Measurements from ENCODE around the gene EML2.

DNA sequence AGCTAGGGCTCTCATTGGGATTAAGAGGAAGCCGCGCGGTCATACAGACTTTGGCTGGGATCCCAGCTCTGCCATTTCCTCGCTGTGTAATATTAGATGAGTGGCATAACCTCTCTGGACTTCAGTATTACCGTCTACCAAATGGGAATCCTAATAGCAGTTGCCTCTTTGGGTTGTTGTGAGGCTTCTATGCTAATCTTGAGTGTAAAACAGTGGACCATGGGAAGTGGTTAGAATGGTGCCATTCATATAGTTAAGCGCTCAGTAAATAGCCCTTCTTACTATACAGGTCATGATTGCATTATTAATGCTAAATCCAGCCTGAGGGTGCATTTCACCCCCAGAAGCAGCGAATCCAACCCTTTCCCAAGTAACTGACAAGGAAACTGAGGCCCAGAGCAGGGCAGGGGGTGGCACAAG, 54.0 kb downstream of the EML2 start:
- TF ChIP-seq, protein P1, sequence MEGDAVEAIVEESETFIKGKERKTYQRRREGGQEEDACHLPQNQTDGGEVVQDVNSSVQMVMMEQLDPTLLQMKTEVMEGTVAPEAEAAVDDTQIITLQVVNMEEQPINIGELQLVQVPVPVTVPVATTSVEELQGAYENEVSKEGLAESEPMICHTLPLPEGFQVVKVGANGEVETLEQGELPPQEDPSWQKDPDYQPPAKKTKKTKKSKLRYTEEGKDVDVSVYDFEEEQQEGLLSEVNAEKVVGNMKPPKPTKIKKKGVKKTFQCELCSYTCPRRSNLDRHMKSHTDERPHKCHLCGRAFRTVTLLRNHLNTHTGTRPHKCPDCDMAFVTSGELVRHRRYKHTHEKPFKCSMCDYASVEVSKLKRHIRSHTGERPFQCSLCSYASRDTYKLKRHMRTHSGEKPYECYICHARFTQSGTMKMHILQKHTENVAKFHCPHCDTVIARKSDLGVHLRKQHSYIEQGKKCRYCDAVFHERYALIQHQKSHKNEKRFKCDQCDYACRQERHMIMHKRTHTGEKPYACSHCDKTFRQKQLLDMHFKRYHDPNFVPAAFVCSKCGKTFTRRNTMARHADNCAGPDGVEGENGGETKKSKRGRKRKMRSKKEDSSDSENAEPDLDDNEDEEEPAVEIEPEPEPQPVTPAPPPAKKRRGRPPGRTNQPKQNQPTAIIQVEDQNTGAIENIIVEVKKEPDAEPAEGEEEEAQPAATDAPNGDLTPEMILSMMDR (IDR thresholded peaks at IDR 0.05), result no peak
- no peak for TF ChIP-seq POLR2A (IDR thresholded peaks at IDR 0.05)
